HepG2 (cell line): ENCODE measurements around the gene SLC17A9. TPM values are rescaled to one million over a fixed set of nuclear protein-coding genes. Genes with fewer than 3 reads are reported as not detected.

Experiments
- CSRNP1 ChIP-seq: sonication (generic); formaldehyde crosslinking; IDR thresholded peaks from 2 replicates; pipeline ENCODE4 v1.8.1; 2023; ENCODE audit warnings: mild to moderate bottlenecking, missing genetic modification reagents
- ETV6 ChIP-seq: sonication (generic); formaldehyde crosslinking; conservative IDR thresholded peaks from 2 replicates; pipeline ENCODE4 v1.4.0; 2020; ENCODE audit warnings: missing genetic modification reagents
- HOXD1 ChIP-seq: sonication (generic); formaldehyde crosslinking; IDR thresholded peaks from 2 replicates; pipeline ENCODE4 v1.5.0; 2020; ENCODE audit warnings: missing genetic modification reagents
- ISL2 ChIP-seq: sonication (generic); formaldehyde crosslinking; IDR thresholded peaks from 2 replicates; pipeline ENCODE4 v1.5.0; 2020; ENCODE audit warnings: missing genetic modification reagents
- MYPOP ChIP-seq: sonication (generic); formaldehyde crosslinking; IDR thresholded peaks from 2 replicates; pipeline ENCODE4 v1.8.1; 2023; ENCODE audit warnings: mild to moderate bottlenecking, moderate library complexity, missing genetic modification reagents
- NCOA5 ChIP-seq: sonication (generic); formaldehyde crosslinking; IDR thresholded peaks from 2 replicates; pipeline ENCODE4 v1.4.0; 2020; ENCODE audit warnings: missing genetic modification reagents
- NR2F1 ChIP-seq, 2 experiments: fragments of 450-650 bp in 1 of 2; formaldehyde crosslinking in 1 of 2; IDR thresholded peaks; 2 replicates each; pipeline versions ENCODE4 v1.5.0 to v1.6.1; 2016 to 2020; ENCODE audit warnings: mild to moderate bottlenecking in 1 of 2, missing compliant biosample characterization in 1 of 2, missing genetic modification reagents in 1 of 2, moderate library complexity in 1 of 2
- PRDM10 ChIP-seq: sonication (generic); formaldehyde crosslinking; IDR thresholded peaks from 2 replicates; pipeline ENCODE4 v1.4.0; 2020; ENCODE audit warnings: low read depth, missing genetic modification reagents
- RBM22 ChIP-seq: fragments of 200-400 bp; formaldehyde crosslinking; optimal IDR thresholded peaks from 2 replicates; pipeline ENCODE3; 2017; ENCODE audit warnings: mild to moderate bottlenecking, low read length, moderate library complexity
- SNRNP70 ChIP-seq: fragments of 200-400 bp; formaldehyde crosslinking; IDR thresholded peaks from 2 replicates; pipeline ENCODE4 v1.6.1; 2017; ENCODE audit warnings: mild to moderate bottlenecking, low read depth, low read length, moderate library complexity
- ZBTB1 ChIP-seq: sonication (generic); formaldehyde crosslinking; IDR thresholded peaks from 2 replicates; pipeline ENCODE4 v1.4.0; 2020; ENCODE audit warnings: missing genetic modification reagents, borderline replicate concordance
- ZNF253 ChIP-seq: sonication (generic); formaldehyde crosslinking; IDR thresholded peaks from 2 replicates; pipeline ENCODE4 v1.8.0; 2022; ENCODE audit warnings: mild to moderate bottlenecking, missing genetic modification reagents, borderline replicate concordance
- ZNF30 ChIP-seq: sonication (generic); formaldehyde crosslinking; IDR thresholded peaks from 2 replicates; pipeline ENCODE4 v1.5.0; 2020; ENCODE audit warnings: mild to moderate bottlenecking, missing genetic modification reagents
- ZNF646 ChIP-seq: sonication (generic); formaldehyde crosslinking; IDR thresholded peaks from 2 replicates; pipeline ENCODE4 v1.9.0; 2021; ENCODE audit warnings: mild to moderate bottlenecking, missing genetic modification reagents
- ZNF891 ChIP-seq: sonication (generic); formaldehyde crosslinking; IDR thresholded peaks from 2 replicates; pipeline ENCODE4 v1.5.0; 2020; ENCODE audit warnings: mild to moderate bottlenecking, missing genetic modification reagents
- polyA plus RNA-seq, 8 experiments: library from polyadenylated mRNA; depleted of rRNA in 3 of 8; stranded (reverse) in 7 of 8; unstranded in 1 of 8; fragments of >200 nt; fragmentation: Illumina TruSeq in 4 of 8; extraction: Trizol in 4 of 8; gene quantifications; 2 replicates each; pipeline versions ENCODE4 v1.2.1 to v1.2.3, GENCODE V29; 2011 to 2016; ENCODE audit warnings: low read depth in 4 of 8, missing spikeins in 1 of 8, mixed read lengths in 1 of 8; ENCODE audit not compliant: insufficient read depth in 1 of 8
- total RNA-seq, 5 experiments: library from RNA; depleted of rRNA; stranded (reverse); fragments of >200 nt; fragmentation: Illumina TruSeq; extraction: Trizol; gene quantifications; 2 replicates each; pipeline ENCODE4 v1.2.3, GENCODE V29; 2016; ENCODE audit warnings: low read depth in 1 of 5

Gene SLC17A9
- total and polyA plus RNA-seq, 2 of the 13 experiments (the other 11 are each of a cell fraction or from before 2014, with no cell fraction given) = 110 to 191 TPM

GRCh38 chr20:62916703-62917476, 35.6 kb upstream of the SLC17A9 start (continued):
- TF ChIP-seq ZNF646 (CRISPR knock-in tag) = peak; percentile 86; the same call in 1 of the 2 replicates
- TF ChIP-seq ZBTB1 (CRISPR knock-in tag) = no peak
- peak; percentile 87 for TF ChIP-seq RBM22
- TF ChIP-seq MYPOP = peak; percentile 95
- no peak; the same call in 1 of the 2 replicates for TF ChIP-seq CSRNP1
- peak; percentile 94 for TF ChIP-seq HOXD1 (CRISPR knock-in tag)
- TF ChIP-seq ZNF30 (CRISPR knock-in tag) = peak; percentile 33; the same call in 1 of the 2 replicates
- TF ChIP-seq NCOA5 (CRISPR knock-in tag) = no peak
- peak; percentile 33 to 62; a peak in 2 of 4 replicates for TF ChIP-seq NR2F1 (CRISPR knock-in tag; IDR thresholded peaks at IDR 0.05)
- TF ChIP-seq SNRNP70 = no peak
- TF ChIP-seq ISL2 (CRISPR knock-in tag) = peak; percentile 92
- TF ChIP-seq ZNF891 (CRISPR knock-in tag) = peak; percentile 77; the same call in 1 of the 2 replicates
- TF ChIP-seq ZNF253 (CRISPR knock-in tag) = no peak
- peak; percentile 67; the same call in 1 of the 2 replicates for TF ChIP-seq ETV6 (CRISPR knock-in tag)
- peak; percentile 87 for TF ChIP-seq PRDM10 (CRISPR knock-in tag)
